CD4-positive, alpha-beta T cell treated with Interleukin-4 for 1 hour (primary cell): ENCODE results near the gene PAXX.

Experiments
- DNase-seq, 2 donors: peaks; one replicate each; pipeline ENCODE4 v3.0.0-alpha.2; 2020 to 2022

PAXX gene

GRCh38 chr9:136983167-136983566, 9.1 kb upstream of the PAXX start:
- DNase-seq = no peak

- no peak for DNase-seq
Measured at GRCh38 chr9:136983656-136984314, 8.4 kb upstream of the PAXX start.

- DNase-seq = no peak
Measured at GRCh38 chr9:136984464-136985026, 7.7 kb upstream of the PAXX start.

- DNase-seq = no peak
Measured at GRCh38 chr9:136985027-136985602, 7.1 kb upstream of the PAXX start.

GRCh38 chr9:136985853-136986252, 6.4 kb upstream of the PAXX start:
- DNase-seq = no peak

GRCh38 chr9:136988872-136989271, 3.4 kb upstream of the PAXX start:
- no peak for DNase-seq

- DNase-seq = no peak
Measured at GRCh38 chr9:136990242-136990911, 1.8 kb upstream of the PAXX start.

- no peak for DNase-seq
Measured at GRCh38 chr9:136992819-136993369, 672 bp downstream of the PAXX start.

- DNase-seq = no peak
Measured at GRCh38 chr9:136994180-136994887, 2.1 kb downstream of the PAXX start.

- no peak for DNase-seq
Measured at GRCh38 chr9:136994888-136995230, 2.6 kb downstream of the PAXX start.

GRCh38 chr9:136995362-136995761, 3.1 kb downstream of the PAXX start:
- DNase-seq = no peak

GRCh38 chr9:136995772-136996311, 3.6 kb downstream of the PAXX start:
- no peak for DNase-seq

- DNase-seq = peak; percentile 52 to 62
Measured at GRCh38 chr9:136996361-136997292, 4.4 kb downstream of the PAXX start, which contains the start of gene CLIC3. TSS of gene CLIC3 (minus strand) at chr9:136996568. CDS start at chr9:136996543, 25 bp downstream.

GRCh38 chr9:136997371-136997770, 5.1 kb downstream of the PAXX start:
- DNase-seq = no peak

GRCh38 chr9:136997830-136998234, 5.6 kb downstream of the PAXX start:
- DNase-seq = peak; percentile 47 to 55

- peak in 1 of 2 donors; percentile 55 for DNase-seq
Measured at GRCh38 chr9:137000177-137000930, 8.1 kb downstream of the PAXX start.

- no peak for DNase-seq
Measured at GRCh38 chr9:137001857-137002645, 9.8 kb downstream of the PAXX start.

- no peak for DNase-seq
Measured at GRCh38 chr9:137002646-137003041, 10.4 kb downstream of the PAXX start.

GRCh38 chr9:137004285-137004684, 12.1 kb downstream of the PAXX start:
- DNase-seq = peak; percentile 28 to 31
